Measurements from ENCODE around the gene ACIN1. TPM values are rescaled to one million over a fixed set of nuclear protein-coding genes. Genes with fewer than 3 reads are reported as not detected.

ACIN1 gene
- total RNA-seq, 1 donor from 2014 or later, result 83.4 TPM

DNA sequence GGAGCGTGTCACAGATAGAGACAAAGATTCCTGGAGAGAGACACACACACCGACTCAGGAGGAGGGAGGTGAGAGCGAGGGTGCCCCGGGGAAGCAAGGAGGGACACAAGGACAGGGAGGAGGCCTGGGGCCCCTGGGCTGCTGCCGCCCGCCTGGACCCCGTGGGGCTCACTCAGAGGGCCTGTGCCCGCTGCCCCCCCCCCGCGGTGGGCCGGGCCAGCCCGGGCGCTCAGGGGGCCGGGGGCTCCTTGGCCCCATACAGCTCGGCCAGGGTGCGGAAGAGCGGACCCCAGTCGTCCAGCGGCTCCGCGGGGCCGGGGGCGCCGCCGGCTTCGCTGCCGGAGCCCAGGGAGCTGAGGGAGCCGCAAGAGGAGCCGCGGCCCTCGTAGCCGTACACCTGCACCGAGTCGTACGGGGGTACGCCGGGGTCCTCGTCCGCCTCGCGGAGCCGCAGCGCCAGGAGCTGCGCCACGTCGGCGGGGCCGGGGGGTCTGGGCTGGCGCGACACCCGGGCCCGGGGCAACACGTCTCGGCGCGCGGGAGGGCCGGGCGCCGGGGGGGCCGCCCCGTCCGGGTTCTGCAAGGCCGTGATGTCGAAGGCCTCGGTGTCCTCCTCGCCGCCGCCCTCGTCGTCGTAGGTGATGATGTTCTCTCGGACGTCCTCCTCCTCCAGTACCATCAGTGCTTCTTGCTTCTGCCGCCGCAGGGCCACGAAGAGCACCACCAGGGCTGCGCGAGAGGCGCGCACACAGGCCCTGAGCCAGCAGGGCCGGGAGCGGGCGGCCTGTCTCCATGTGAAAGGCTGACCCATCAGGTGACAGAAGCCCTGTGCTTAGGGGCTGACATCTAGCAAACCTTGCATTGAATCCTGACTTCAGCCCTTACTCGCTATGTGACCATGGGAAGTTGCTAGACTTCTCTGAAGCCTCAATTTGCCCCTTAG is 46.9 kb downstream of the ACIN1 start:
- TF ChIP-seq, protein P1, sequence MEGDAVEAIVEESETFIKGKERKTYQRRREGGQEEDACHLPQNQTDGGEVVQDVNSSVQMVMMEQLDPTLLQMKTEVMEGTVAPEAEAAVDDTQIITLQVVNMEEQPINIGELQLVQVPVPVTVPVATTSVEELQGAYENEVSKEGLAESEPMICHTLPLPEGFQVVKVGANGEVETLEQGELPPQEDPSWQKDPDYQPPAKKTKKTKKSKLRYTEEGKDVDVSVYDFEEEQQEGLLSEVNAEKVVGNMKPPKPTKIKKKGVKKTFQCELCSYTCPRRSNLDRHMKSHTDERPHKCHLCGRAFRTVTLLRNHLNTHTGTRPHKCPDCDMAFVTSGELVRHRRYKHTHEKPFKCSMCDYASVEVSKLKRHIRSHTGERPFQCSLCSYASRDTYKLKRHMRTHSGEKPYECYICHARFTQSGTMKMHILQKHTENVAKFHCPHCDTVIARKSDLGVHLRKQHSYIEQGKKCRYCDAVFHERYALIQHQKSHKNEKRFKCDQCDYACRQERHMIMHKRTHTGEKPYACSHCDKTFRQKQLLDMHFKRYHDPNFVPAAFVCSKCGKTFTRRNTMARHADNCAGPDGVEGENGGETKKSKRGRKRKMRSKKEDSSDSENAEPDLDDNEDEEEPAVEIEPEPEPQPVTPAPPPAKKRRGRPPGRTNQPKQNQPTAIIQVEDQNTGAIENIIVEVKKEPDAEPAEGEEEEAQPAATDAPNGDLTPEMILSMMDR (IDR thresholded peaks at IDR 0.05; ENCODE audit: insufficient read depth, low read length, poor library complexity, severe bottlenecking), result no peak
- Histone ChIP-seq H3K27me3 (ENCODE audit: control insufficient read depth, insufficient read depth, low read length) (no peaks in the 10 kb centered on the region), H3K4me3 (ENCODE audit: low read depth, low read length) (no peak overlapping the region), H3K36me3 (ENCODE audit: control insufficient read depth, insufficient read depth, low read length) (no peaks in the 10 kb centered on the region)
- no peak for DNase-seq (ENCODE audit: low read depth)

GRCh38 chr14:23047034-23047634 is 47.8 kb downstream of the ACIN1 start:
- H3K27me3 ChIP-seq (ENCODE audit: control insufficient read depth, insufficient read depth, low read length), result no peaks in the 10 kb centered on the region
- H3K36me3 ChIP-seq (ENCODE audit: control insufficient read depth, insufficient read depth, low read length), result no peaks in the 10 kb centered on the region
- TF ChIP-seq, protein P1 (IDR thresholded peaks at IDR 0.05; ENCODE audit: insufficient read depth, low read length, poor library complexity, severe bottlenecking), result no peak
- H3K4me3 ChIP-seq (ENCODE audit: low read depth, low read length), result no peak overlapping the region
- DNase-seq (ENCODE audit: low read depth), result no peak

GRCh38 chr14:23045419-23046357 is 49.2 kb downstream of the ACIN1 start:
- Histone ChIP-seq H3K36me3 (ENCODE audit: control insufficient read depth, insufficient read depth, low read length) (no peaks in the 10 kb centered on the region), H3K4me3 (ENCODE audit: low read depth, low read length) (no peak overlapping the region), H3K27me3 (ENCODE audit: control insufficient read depth, insufficient read depth, low read length) (no peaks in the 10 kb centered on the region)
- TF ChIP-seq, protein P1 (IDR thresholded peaks at IDR 0.05; ENCODE audit: insufficient read depth, low read length, poor library complexity, severe bottlenecking), result no peak
- DNase-seq (ENCODE audit: low read depth), result no peak

- Histone ChIP-seq H3K27me3 (ENCODE audit: control insufficient read depth, insufficient read depth, low read length) (no peaks in the 10 kb centered on the region), H3K36me3 (ENCODE audit: control insufficient read depth, insufficient read depth, low read length) (no peaks in the 10 kb centered on the region), H3K4me3 (ENCODE audit: low read depth, low read length) (no peak overlapping the region)
- TF ChIP-seq, protein P1 (IDR thresholded peaks at IDR 0.05; ENCODE audit: insufficient read depth, low read length, poor library complexity, severe bottlenecking), result no peak
- DNase-seq (ENCODE audit: low read depth), result no peak
Measured at GRCh38 chr14:23044840-23045239, 50.1 kb downstream of the ACIN1 start.

- TF ChIP-seq, protein P1 (IDR thresholded peaks at IDR 0.05; ENCODE audit: insufficient read depth, low read length, poor library complexity, severe bottlenecking), result no peak
- no peaks in the 10 kb centered on the region for H3K36me3 ChIP-seq (ENCODE audit: control insufficient read depth, insufficient read depth, low read length)
- DNase-seq (ENCODE audit: low read depth), result no peak
- H3K4me3 ChIP-seq (ENCODE audit: low read depth, low read length), result no peak overlapping the region
- no peaks in the 10 kb centered on the region for H3K27me3 ChIP-seq (ENCODE audit: control insufficient read depth, insufficient read depth, low read length)
Measured at GRCh38 chr14:23043754-23044153, 51.2 kb downstream of the ACIN1 start.

Data from kidney epithelial cell (primary cell).